Breast epithelium (tissue), 4 donors: Measurements from ENCODE around the gene XIRP2. TPM values are rescaled to one million over a fixed set of nuclear protein-coding genes. Genes with fewer than 3 reads are reported as not detected.

ENCODE experiments used
- DNase-seq, 2 donors: peaks; one replicate each; pipeline ENCODE4 v3.0.0-alpha.2; 2019; ENCODE audit warnings: low spot score in 2 of 2
- H3K27ac ChIP-seq, 2 donors: fragments of 200-600 bp; sonication (generic) in 1 of 2; one replicate each; pipeline ENCODE4 v1.5.1; 2016 to 2019; ENCODE audit warnings: mild to moderate bottlenecking in 1 of 2
- H3K27me3 ChIP-seq, 2 donors: fragments of 200-600 bp; sonication (generic) in 1 of 2; one replicate each; pipeline versions ENCODE4 v1.5.1 to v1.6.0; 2017 to 2019; ENCODE audit warnings: control low read depth in 1 of 2, mild to moderate bottlenecking in 1 of 2
- H3K36me3 ChIP-seq: fragments of 200-600 bp; one replicate; pipeline ENCODE4 v1.5.1; 2019
- H3K4me1 ChIP-seq, 2 donors: fragments of 200-600 bp; sonication (generic); one replicate each; pipeline ENCODE4 v1.5.1; 2016 to 2019; ENCODE audit warnings: control low read depth in 1 of 2
- H3K4me3 ChIP-seq, 3 donors: fragments of 200-600 bp; sonication (generic); 1 replicate in 2 of 3; 2 replicates in 1 of 3; pipeline ENCODE4 v1.5.1; 2016 to 2019; ENCODE audit warnings: mild to moderate bottlenecking in 3 of 3, moderate library complexity in 2 of 3
- H3K9me3 ChIP-seq, 2 donors: fragments of 200-600 bp; sonication (generic) in 1 of 2; one replicate each; pipeline ENCODE4 v1.5.1; 2016 to 2019; ENCODE audit warnings: control low read depth in 1 of 2
- POLR2A ChIP-seq: fragments of 450-650 bp; IDR thresholded peaks from one replicate; pipeline ENCODE4 v1.6.1; 2016; ENCODE audit warnings: antibody characterized with exemption, mild to moderate bottlenecking, moderate library complexity
- POLR2AphosphoS5 ChIP-seq, 3 donors: sonication (generic); formaldehyde crosslinking; IDR thresholded peaks; one replicate each; pipeline ENCODE4 v1.6.1; 2017; ENCODE audit warnings: antibody characterized with exemption in 3 of 3
- intact Hi-C: fragments of 100-400 bp; cut with DNase I; formaldehyde crosslinking; loops from one replicate; pipeline ENCODE4 v1.15.1; 2023; ENCODE audit warnings: low total_unique reads
- total RNA-seq, 3 donors: library from RNA; depleted of rRNA; stranded (reverse); fragments of >200 nt; gene quantifications; one replicate each; pipeline ENCODE4 v1.1.0, GENCODE V29; 2016
- TF ChIP-seq, protein P1 (sequence below), 3 donors: fragments of 450-650 bp; IDR thresholded peaks; one replicate each; pipeline ENCODE4 v1.5.1; 2016 to 2017; ENCODE audit warnings: antibody characterized with exemption in 3 of 3, mild to moderate bottlenecking in 3 of 3, moderate library complexity in 3 of 3

Gene XIRP2
- total RNA-seq, 3 donors from 2014 or later, result not detected

DNA sequence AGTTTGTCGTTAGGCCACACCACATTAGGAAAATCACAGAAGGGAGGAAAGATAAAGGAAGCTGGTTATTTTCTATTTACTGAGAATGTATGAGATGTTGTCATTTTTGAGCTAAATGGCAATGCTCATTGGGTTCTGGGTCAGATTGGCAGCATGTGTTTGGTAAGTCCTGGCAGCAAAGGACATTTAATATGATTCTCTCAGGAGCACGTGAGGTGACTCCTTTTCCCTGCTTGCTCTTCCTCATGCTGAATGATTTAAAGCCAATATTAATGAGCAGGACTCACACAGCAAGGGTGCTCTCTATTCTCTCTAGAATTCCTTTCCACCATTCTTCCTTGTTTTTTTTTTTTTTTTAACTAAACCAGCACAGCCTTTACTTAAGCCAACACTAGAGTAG is 298.2 kb downstream of the XIRP2 start:
- Histone ChIP-seq H3K4me1 (no peaks in the 10 kb centered on the region), H3K27me3 (no peaks in the 10 kb centered on the region), H3K36me3 (no peaks in the 10 kb centered on the region), H3K4me3 (no peak overlapping the region), H3K9me3 (no peaks in the 10 kb centered on the region), H3K27ac (no peak overlapping the region)
- intact Hi-C loops, result no loop called here
- no peak for DNase-seq
- TF ChIP-seq POLR2A (no peak), POLR2AphosphoS5 (IDR thresholded peaks at IDR 0.05) (no peak)
- TF ChIP-seq, protein P1, sequence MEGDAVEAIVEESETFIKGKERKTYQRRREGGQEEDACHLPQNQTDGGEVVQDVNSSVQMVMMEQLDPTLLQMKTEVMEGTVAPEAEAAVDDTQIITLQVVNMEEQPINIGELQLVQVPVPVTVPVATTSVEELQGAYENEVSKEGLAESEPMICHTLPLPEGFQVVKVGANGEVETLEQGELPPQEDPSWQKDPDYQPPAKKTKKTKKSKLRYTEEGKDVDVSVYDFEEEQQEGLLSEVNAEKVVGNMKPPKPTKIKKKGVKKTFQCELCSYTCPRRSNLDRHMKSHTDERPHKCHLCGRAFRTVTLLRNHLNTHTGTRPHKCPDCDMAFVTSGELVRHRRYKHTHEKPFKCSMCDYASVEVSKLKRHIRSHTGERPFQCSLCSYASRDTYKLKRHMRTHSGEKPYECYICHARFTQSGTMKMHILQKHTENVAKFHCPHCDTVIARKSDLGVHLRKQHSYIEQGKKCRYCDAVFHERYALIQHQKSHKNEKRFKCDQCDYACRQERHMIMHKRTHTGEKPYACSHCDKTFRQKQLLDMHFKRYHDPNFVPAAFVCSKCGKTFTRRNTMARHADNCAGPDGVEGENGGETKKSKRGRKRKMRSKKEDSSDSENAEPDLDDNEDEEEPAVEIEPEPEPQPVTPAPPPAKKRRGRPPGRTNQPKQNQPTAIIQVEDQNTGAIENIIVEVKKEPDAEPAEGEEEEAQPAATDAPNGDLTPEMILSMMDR (IDR thresholded peaks at IDR 0.05), result no peak

DNA sequence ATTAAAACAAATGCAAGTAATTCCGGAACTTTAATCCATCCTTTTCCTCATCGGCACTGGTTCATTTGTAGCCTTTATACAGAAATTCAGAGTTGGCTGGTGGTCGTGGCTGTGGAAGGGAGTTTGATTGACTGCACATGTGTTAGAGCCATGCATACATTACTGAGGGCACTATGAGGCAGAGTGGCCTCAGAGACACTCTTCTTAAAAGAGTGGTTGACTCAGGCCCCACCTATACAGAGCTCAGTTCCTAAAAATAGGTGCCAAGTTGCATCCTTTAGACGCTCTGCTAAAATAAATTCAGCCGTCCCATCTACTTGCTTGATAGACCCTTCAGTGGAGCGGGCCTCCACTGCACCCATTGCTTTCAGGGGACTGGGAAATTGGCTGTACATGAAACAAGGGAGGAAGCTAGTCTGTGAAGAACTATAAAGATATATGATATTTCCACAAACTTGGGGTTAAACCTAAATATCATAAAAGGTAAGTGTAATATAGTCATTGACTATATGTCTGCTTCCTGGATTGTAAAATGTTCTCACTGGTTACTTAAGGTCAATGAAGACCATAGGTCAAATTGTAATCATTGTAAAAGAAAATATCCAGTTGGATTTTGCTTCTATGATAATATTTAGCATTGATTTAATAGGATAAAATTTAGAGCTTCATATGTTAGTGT is 298.9 kb downstream of the XIRP2 start:
- Histone ChIP-seq H3K4me1 (no peaks in the 10 kb centered on the region), H3K36me3 (no peaks in the 10 kb centered on the region), H3K4me3 (no peak overlapping the region), H3K27me3 (no peaks in the 10 kb centered on the region), H3K9me3 (no peaks in the 10 kb centered on the region), H3K27ac (no peak overlapping the region)
- no peak for DNase-seq
- intact Hi-C loops, result no loop called here
- no peak for TF ChIP-seq POLR2A
- no peak for TF ChIP-seq POLR2AphosphoS5 (IDR thresholded peaks at IDR 0.05)
- TF ChIP-seq, protein P1 (IDR thresholded peaks at IDR 0.05), result no peak

DNA sequence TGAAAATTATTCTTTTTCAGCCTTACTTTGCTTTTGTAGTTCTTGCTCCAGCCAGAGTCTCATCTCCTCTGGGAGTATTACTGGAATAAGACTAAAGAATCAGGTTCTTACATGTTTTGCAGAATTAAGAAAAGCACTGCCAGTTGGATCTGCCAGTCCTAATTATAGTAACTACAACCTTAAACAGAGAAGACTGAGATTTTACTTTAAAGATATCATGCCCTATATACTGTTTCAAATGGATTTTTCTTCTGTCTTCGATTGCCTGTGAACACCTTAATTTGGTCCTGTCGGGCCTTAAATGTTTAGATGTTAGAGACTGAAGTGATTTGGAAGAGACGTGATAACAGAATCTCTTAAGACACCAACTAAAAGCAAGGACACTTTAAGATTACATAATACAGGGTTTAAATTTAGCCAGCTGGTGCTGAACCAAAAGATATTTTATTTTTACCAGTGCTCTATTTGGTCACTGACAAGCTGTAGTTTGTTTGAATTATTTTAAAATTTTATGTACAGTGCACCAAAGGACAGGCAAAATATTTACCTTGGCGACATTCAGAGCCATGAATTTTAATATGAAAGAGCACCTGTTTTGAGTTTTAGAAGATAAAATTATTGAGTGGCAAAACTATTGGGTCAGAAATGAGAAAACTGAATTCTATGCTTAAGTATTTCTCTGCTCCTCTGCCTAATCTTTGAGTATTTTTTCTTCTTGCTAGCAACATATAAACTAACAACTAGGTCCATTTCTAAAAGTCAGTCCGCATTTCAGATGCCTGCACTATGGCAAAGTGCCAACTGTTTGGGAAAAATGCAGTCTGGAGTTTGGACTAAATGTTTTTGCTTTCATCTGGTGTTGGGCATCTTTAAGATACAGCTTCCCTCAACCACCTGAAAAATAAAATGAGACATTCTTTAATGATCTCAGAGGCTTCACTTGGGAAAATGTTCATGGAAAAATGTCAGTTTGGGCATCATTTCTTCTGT is 300.0 kb downstream of the XIRP2 start:
- no peaks in the 10 kb centered on the region for H3K27me3 ChIP-seq
- intact Hi-C loops, result no loop called here
- no peaks in the 10 kb centered on the region for H3K4me1 ChIP-seq
- H3K9me3 ChIP-seq, result no peaks in the 10 kb centered on the region
- DNase-seq, result no peak
- no peaks in the 10 kb centered on the region for H3K36me3 ChIP-seq
- no peak for TF ChIP-seq POLR2AphosphoS5 (IDR thresholded peaks at IDR 0.05)
- TF ChIP-seq, protein P1 (IDR thresholded peaks at IDR 0.05), result no peak
- TF ChIP-seq POLR2A, result no peak
- H3K27ac ChIP-seq, result no peak overlapping the region
- no peak overlapping the region for H3K4me3 ChIP-seq

DNA sequence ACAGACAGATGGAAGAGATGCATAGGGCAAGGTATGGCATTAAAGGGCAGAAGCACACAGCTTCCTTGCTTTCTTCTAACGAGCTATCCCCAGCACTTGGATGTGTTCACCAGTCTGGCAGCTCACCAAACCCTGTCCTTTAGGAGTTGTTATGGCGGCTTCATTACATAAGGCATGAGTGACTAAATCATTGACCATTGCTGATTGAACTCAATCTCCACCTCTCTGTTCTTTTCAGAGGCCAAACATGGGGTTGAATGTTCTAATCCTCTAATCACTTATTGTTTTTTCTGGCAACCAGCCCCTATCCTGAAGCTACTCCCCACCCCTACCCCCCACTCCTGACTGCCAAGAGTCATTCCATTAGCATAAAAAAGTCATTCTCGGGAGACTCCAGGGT is 301.8 kb downstream of the XIRP2 start:
- no peaks in the 10 kb centered on the region for H3K4me1 ChIP-seq

More for the DNA sequence above, 301.8 kb downstream of the XIRP2 start:
- DNase-seq, result no peak
- TF ChIP-seq POLR2A (no peak), POLR2AphosphoS5 (IDR thresholded peaks at IDR 0.05) (no peak)
- TF ChIP-seq, protein P1 (IDR thresholded peaks at IDR 0.05), result no peak
- H3K27ac ChIP-seq, result no peak overlapping the region
- no peak overlapping the region for H3K4me3 ChIP-seq
- no peaks in the 10 kb centered on the region for H3K27me3 ChIP-seq
- intact Hi-C loops, result no loop called here
- no peaks in the 10 kb centered on the region for H3K9me3 ChIP-seq
- no peaks in the 10 kb centered on the region for H3K36me3 ChIP-seq
